HG03139 (cell line): ENCODE measurements around the gene PLXDC1.
"Not testable (repeated sequence)": the region's sequence is repeated elsewhere in the genome, so short reads cannot be mapped to it uniquely, and the experiment has no call there.

Source experiments
- ATAC-seq: cut with Tn5 transposase; IDR thresholded peaks from one replicate; pipeline ENCODE4 v1.9.1; 2021; ENCODE audit not compliant: unreplicated experiment

The PLXDC1 gene

GRCh38 chr17:39183045-39183444 is 31.6 kb upstream of the PLXDC1 start:
- no peak for ATAC-seq

GRCh38 chr17:39181303-39181702 is 29.9 kb upstream of the PLXDC1 start:
- ATAC-seq: no peak

DNA sequence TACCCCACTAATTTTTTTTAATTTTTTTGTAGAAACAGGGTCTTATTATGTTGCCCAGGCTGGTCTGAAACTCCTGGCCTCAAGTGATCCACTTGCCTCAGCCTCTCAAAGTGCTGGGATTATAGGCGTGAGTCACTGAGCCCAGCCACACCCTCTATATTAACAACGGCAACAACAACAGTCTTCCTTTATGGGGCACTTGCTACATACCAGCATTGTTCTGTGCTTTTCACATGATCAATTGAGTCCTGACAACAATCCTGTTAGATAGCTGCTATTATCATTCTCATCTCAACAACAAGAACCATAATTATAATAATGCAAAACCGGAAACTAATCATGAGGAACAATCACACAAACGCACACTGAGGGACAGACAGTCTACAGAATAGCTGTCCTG is 27.1 kb upstream of the PLXDC1 start:
- no peak for ATAC-seq

- ATAC-seq: no peak
These were observed 25.8 kb upstream of the PLXDC1 start for GRCh38 chr17:39177256-39177655.

DNA sequence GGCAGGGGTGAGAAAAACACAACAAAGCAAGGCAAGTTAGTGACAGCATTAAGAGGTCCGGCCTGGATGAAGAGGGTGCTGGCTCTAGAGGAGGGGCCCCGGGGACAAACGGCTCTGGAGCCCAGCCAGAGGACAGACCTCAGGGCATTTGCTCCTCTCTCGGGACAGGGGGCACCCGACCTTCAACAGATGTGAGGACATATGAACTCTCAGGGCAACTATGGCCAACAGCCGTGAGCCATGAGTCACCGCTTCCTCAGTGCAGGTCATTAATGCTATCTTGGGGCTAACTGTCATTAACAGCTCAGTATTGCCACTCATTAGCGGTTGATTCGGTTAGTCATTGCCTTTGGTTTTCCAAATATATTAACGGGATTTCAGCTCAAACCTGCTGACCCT is 24.3 kb upstream of the PLXDC1 start:
- ATAC-seq: no peak

DNA sequence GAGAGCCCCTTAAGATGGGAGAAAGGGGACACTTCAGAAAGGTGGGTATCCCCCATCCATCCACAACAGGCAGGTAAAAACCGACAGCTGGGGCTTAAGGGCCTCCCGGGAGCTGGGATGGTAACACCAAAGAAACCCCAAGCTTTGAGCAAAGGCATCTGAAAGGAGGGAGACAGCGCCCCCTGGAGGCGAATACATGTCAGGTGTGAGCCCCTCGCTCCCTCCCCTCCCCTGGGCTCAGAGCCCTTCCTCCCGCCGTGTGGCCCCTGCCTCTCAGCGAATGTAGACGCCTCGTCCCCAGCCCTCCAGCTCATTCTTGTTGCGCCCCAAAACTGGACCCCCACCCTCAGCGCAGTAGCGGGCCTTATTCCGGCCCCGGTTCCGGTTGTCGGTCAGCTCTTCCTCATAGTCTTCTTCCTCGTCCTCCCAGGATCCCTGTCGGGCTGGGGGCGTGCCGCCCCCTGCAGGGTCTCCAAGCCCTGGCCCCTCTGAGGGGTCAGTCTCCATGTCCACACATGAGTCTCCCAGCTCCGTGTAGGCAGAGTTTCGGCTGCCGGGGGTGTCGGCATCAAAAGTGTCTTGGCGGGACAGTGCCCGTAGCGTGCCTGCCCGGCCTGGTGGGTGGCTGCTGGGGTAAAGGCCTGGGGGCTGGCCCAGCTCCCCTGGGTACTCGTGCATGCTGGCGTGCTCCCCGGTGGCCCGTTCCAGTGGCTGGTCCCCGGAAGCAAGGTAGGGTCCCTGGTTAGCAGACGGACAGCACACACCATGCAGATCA is 23.7 kb upstream of the PLXDC1 start:
- ATAC-seq: no peak

GRCh38 chr17:39173526-39174274 is 22.3 kb upstream of the PLXDC1 start:
- no peak for ATAC-seq

GRCh38 chr17:39173080-39173479 is 21.6 kb upstream of the PLXDC1 start:
- ATAC-seq: no peak

- no peak for ATAC-seq
These were observed 20.5 kb upstream of the PLXDC1 start for GRCh38 chr17:39171933-39172332.

- no peak for ATAC-seq
These were observed 19.1 kb upstream of the PLXDC1 start for GRCh38 chr17:39170558-39170957.

DNA sequence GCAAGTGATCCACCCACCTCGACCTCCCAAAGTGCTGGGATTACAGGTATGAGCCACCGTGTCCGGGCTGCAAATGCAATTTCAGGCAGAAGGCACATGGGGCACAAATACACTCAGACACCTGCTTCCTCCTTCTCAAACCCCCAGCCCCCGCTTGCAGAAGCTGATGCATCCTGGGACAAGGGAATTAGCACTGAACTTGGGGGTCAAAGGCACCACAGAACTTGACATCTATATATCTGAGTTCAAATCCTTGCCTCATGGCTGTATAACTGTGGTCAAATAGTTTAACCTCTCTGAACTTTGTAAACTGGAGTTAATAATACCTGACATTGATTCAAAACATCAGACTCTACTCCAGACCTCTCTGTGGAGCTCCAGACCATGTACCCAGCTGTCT is 18.7 kb upstream of the PLXDC1 start:
- no peak for ATAC-seq

DNA sequence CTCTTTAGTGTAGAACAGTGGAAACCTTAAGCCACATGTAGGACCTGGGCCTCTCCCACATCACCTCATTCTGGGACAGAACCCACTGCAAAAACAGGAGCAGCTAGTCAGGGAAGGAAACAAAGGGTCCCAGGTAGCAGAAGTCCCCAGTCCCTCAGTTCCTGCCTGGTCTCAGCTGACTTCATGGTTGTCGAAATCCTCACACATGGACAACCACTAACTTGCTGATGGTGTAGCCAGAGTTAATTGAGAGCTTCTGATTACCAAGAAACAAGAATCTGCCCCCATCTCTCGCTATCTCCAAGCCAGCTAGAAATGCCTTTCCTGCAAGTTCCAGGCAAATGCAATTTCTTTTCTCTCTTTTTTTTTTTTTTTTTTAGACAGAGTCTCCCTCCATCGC is 18.1 kb upstream of the PLXDC1 start:
- no peak for ATAC-seq

DNA sequence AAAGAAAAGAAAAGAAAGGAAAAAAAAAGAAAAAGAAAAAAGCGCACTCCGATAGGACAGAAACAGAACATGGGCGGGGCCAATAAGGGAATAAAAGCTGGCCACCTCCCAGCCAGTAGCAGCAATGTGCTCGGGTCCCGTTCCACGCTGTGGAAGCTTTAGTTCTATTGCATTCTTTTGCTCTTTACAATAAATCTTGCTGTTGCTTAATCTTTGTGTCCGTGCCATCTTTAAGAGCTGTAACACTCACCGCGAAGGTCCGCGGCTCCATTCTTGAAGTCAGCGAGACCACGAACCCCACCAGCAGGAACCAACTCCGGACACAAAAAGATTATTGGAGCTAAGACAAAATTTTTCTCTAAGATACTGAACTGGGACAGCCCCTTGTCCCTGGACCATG is 17.7 kb upstream of the PLXDC1 start:
- no peak for ATAC-seq

GRCh38 chr17:39168503-39168902 is 17.1 kb upstream of the PLXDC1 start:
- ATAC-seq: not testable (repeated sequence)

DNA sequence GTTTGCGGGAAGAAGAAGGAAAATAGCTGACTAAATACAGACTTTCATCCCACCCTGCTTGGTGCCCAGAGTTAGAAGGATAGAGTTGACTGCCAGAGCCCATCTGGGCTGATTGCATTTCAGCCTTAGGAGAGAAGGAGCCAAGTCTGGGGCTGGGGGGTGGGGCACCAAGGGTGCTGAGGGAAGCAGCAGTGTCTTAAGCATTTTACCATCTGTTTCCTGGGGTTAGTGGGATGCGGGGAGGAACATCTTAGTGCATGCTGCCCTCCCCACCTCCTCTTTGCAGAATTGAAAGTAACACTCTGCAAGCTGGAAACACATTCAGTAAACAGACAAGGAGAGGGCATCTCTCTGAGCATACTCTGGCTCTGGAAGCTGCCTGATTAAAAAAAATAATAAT is 16.0 kb upstream of the PLXDC1 start:
- ATAC-seq: no peak

DNA sequence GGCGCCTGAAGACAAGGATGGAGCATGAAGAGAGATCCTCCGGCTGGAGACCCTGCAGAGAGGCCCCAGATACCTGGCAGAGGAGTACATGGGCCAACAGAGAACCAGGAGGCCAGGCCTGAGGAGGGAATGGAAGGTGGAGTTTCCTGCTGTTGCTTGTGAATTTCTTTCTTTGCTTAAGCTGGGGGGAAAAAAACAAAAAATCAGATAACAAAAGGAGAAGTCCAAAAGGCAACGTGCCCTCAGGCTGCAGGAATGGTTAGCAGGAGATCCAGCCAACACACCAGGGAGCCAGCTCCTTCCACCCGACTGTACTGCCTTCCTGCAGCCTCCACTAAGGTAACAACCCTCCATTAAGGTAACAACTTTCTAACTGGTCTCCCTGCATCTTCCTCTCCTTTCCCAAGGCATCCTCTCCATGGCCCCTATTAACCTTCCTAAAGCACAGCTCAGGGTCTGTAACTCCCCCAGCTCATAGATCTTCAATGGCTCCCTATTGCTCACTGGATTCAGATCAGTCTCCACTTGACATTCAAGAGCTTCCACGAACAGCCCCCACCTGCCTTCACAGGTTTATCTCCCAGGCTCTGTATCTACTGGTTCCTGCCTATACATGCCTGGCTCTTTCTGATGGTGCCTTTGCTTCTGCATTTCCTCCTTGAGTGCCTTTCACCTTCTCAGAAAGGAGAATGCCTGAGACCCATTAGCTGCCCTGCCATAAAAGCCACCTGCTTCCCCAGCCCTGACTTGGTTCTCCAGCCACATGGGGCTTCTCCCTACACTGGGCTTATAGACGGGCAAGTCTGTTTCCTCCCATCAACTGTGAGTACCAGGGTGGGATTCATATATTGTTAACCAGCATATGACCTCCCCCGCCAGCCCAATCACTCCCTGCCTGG is 15.2 kb upstream of the PLXDC1 start:
- ATAC-seq: no peak

- no peak for ATAC-seq
These were observed 14.5 kb upstream of the PLXDC1 start, which contains the start of gene ARL5C for GRCh38 chr17:39165841-39166349. TSS of gene ARL5C (minus strand) at chr17:39166161. CDS start at chr17:39165760, 401 bp downstream.

DNA sequence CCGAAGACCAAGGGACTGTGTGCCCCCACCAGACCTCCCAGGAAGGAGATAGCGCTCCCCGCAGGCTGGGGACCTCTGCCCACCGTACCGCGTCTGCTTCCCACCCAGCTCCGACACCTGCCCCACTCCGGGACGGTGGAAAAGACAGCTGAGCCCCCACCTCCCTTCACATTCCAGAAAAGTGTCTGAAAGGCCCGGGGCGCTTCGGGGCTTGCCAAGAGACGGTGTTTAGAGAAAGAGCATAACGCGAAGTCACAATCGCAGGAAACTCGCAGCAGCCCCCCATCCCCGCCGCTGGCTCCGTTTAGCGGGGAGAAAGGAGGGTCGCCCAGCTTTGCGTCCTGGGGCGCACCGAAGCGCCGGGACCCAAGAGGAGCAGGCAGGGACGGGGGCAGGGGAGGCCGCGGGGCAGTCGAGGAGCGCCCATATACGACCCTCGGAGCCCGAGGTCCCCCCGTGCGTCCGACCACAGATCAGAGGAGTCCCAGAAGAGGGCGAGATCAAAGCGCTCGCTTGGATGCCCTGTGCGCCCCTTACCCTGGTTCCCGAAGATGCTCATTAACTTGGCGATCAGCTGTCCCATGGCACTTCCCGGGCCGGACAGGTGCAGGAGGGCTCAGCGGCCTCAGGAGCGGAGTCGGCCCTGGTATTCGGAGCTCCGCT is 13.9 kb upstream of the PLXDC1 start:
- ATAC-seq: no peak

DNA sequence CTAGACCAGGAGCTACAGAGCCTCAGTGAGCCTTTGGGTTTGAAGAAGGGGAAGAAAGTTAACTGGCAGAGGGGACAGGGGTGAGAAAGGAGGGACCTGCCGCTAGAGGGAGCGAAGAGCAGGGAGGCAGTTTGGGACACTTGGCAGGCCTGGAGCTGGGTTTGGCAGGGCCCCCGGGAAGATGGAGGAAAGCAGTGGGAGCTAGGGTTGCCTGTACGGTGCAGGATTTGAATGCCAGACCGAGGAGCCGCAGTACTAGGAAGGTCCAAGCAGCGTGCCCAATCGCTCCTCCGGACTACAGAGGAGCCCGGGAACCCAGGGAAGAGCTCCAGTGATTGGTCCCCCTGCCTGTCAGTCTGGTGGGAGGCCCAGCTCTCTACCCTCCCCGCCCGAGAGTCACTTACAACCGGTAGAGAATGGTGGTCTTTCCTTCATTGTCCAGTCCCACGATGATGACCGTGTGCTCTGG is 13.3 kb upstream of the PLXDC1 start:
- peak; percentile 73 for ATAC-seq

DNA sequence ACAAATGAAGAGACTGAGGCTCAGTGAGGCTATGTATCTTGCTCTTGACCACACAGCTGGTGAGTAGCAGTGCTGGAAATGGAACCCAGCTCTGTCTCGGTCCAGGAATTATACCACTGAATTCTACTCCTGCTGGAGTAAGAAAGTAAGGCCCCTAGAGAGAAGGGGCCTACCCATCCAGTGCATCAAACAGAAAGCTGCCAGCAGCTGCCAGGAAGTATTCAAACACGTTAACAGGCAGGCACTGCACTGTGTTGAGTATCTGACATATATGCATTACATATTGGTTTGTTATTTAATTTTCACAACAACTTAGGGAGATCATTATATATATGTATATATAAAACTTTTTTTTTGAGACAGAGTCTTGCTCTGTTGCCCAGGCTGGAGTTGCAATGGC is 10.5 kb upstream of the PLXDC1 start:
- no peak for ATAC-seq

- no peak for ATAC-seq
These were observed 7.2 kb upstream of the PLXDC1 start for GRCh38 chr17:39158623-39159022.
